Sigmoid colon (tissue), 7 donors: ENCODE measurements around the gene SDC4. TPM values are rescaled to one million over a fixed set of nuclear protein-coding genes. Genes with fewer than 3 reads are reported as not detected.
A peak's percentile ranks its signal among the peaks of the same experiment; 100 is the strongest.

Experiments
- DNase-seq: peaks from one replicate; pipeline ENCODE4 v3.0.0-alpha.2; 2019
- H3K27ac ChIP-seq, 4 donors: fragments of 200-600 bp; sonication (generic); one replicate each; pipeline ENCODE4 v1.5.1; 2016 to 2019; ENCODE audit warnings: mild to moderate bottlenecking in 1 of 4
- H3K27me3 ChIP-seq, 3 donors: fragments of 200-600 bp; sonication (generic); one replicate each; pipeline ENCODE4 v1.5.1; 2019; ENCODE audit warnings: mild to moderate bottlenecking in 1 of 3
- H3K36me3 ChIP-seq, 4 donors: fragments of 200-600 bp; sonication (generic); one replicate each; pipeline ENCODE4 v1.5.1; 2016 to 2019
- H3K4me1 ChIP-seq, 4 donors: fragments of 200-600 bp; sonication (generic); one replicate each; pipeline ENCODE4 v1.5.1; 2017 to 2019
- H3K4me3 ChIP-seq, 4 donors: fragments of 200-600 bp; sonication (generic); one replicate each; pipeline ENCODE4 v1.5.1; 2017 to 2019; ENCODE audit warnings: mild to moderate bottlenecking in 2 of 4, moderate library complexity in 1 of 4
- H3K9me3 ChIP-seq, 4 donors: fragments of 200-600 bp in 3 of 4; sonication (generic) in 3 of 4; one replicate each; pipeline versions ENCODE4 v1.5.1 to v1.6.1; 2013 to 2019
- EP300 ChIP-seq, 4 donors: sonication (generic); formaldehyde crosslinking; IDR thresholded peaks; one replicate each; pipeline ENCODE4 v1.6.1; 2017; ENCODE audit warnings: antibody characterized with exemption in 4 of 4
- POLR2A ChIP-seq, 2 donors: fragments of 450-650 bp; IDR thresholded peaks; one replicate each; pipeline ENCODE4 v1.6.1; 2016; ENCODE audit warnings: antibody characterized with exemption in 2 of 2, mild to moderate bottlenecking in 2 of 2, moderate library complexity in 2 of 2
- POLR2AphosphoS5 ChIP-seq, 4 donors: sonication (generic); formaldehyde crosslinking; IDR thresholded peaks; one replicate each; pipeline ENCODE4 v1.6.1; 2017; ENCODE audit warnings: antibody characterized with exemption in 4 of 4
- WGBS, 2 donors: extraction: QIAGEN DNeasy Blood & Tissue Kit; methylation state at CpG; one replicate each; pipeline ENCODE4 v1.1.7; 2013; 5-methylcytosine and 5-hydroxymethylcytosine counted together
- intact Hi-C: fragments of 100-400 bp; cut with DNase I; formaldehyde crosslinking; loops from one replicate; pipeline ENCODE4 v1.15.1; 2023
- polyA plus RNA-seq, 3 donors: library from polyadenylated mRNA; stranded (reverse); fragments of 200-250 nt; gene quantifications; one replicate each; pipeline ENCODE4 v1.2.3, GENCODE V29; 2013
- total RNA-seq, 4 donors: library from RNA; depleted of rRNA; stranded (reverse); fragments of >200 nt; gene quantifications; one replicate each; pipeline ENCODE4 v1.1.0, GENCODE V29; 2016
- TF ChIP-seq, protein P1 (sequence below), 4 experiments: fragments of 450-650 bp in 3 of 4; fragments of 200-600 bp in 1 of 4; IDR thresholded peaks; one replicate each; pipeline ENCODE4 v1.5.1; 2016 to 2019; ENCODE audit warnings: antibody characterized with exemption in 4 of 4, mild to moderate bottlenecking in 3 of 4, moderate library complexity in 2 of 4
- donor health status: healthy with polysubstance abuse.
- donor health status: Bipolar disorder and iron deficiency.
- donor health status: healthy.

Gene SDC4
- total and polyA plus RNA-seq, 7 donors, result 22.2 to 149 (median 79.9) TPM

GRCh38 chr20:45292343-45292742 is 55.9 kb downstream of the SDC4 start:
- TF ChIP-seq EP300 (IDR thresholded peaks at IDR 0.05) (no peak), POLR2A (IDR thresholded peaks at IDR 0.05) (no peak), POLR2AphosphoS5 (IDR thresholded peaks at IDR 0.05) (no peak)
- TF ChIP-seq, protein P1, sequence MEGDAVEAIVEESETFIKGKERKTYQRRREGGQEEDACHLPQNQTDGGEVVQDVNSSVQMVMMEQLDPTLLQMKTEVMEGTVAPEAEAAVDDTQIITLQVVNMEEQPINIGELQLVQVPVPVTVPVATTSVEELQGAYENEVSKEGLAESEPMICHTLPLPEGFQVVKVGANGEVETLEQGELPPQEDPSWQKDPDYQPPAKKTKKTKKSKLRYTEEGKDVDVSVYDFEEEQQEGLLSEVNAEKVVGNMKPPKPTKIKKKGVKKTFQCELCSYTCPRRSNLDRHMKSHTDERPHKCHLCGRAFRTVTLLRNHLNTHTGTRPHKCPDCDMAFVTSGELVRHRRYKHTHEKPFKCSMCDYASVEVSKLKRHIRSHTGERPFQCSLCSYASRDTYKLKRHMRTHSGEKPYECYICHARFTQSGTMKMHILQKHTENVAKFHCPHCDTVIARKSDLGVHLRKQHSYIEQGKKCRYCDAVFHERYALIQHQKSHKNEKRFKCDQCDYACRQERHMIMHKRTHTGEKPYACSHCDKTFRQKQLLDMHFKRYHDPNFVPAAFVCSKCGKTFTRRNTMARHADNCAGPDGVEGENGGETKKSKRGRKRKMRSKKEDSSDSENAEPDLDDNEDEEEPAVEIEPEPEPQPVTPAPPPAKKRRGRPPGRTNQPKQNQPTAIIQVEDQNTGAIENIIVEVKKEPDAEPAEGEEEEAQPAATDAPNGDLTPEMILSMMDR (IDR thresholded peaks at IDR 0.05), result no peak
- Histone ChIP-seq H3K27me3 (peaks cover 0 to 31% (median 0%) of the 10 kb centered on the region in 3 donors), H3K4me3 (no peak overlapping the region), H3K9me3 (no peaks in the 10 kb centered on the region), H3K4me1 (peaks cover 0 to 21% (median 11%) of the 10 kb centered on the region in 4 donors), H3K27ac (no peak overlapping the region), H3K36me3 (no peaks in the 10 kb centered on the region)
- WGBS, 2 donors, result 83% methylated on average over 2 of the region's 2 CpGs
- DNase-seq, result no peak
- intact Hi-C loops, result loop anchor here (2.0 to 10.0 kb wide), 3 partner anchors 195 to 278 kb away; no protein-coding TSS in a partner anchor

DNA sequence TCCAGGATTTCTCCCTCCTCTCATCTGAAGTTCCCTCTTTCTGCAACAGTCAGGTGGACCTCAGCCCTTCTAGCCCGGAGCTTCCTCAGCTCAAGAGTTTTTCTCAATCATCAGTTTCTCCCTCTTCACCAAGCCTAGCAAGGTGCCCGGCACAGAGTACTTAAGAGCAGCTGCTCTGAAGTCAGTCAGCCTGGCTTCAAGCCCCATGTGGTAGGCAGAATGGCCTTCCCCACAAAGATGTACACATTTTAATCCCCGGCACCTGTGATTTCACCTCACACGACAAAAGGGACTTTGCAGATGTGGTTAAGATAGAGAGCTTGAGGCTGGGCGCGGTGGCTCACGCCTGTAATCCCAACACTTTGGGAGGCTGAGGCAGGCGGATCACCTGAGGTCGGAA is 56.7 kb downstream of the SDC4 start:
- peaks cover 0 to 26% (median 0%) of the 10 kb centered on the region in 3 donors for H3K27me3 ChIP-seq
- H3K4me3 ChIP-seq, result no peak overlapping the region
- intact Hi-C loops, result loop anchor here (5.0 to 10.0 kb wide), 2 partner anchors 194 to 277 kb away; no protein-coding TSS in a partner anchor
- WGBS, 2 donors, result 74 to 82% methylated on average over 9 of the region's 9 CpGs
- H3K4me1 ChIP-seq, result peaks cover 0 to 21% (median 11%) of the 10 kb centered on the region in 4 donors
- H3K36me3 ChIP-seq, result no peaks in the 10 kb centered on the region
- no peaks in the 10 kb centered on the region for H3K9me3 ChIP-seq
- no peak for DNase-seq
- TF ChIP-seq EP300 (IDR thresholded peaks at IDR 0.05) (no peak), POLR2A (IDR thresholded peaks at IDR 0.05) (no peak), POLR2AphosphoS5 (IDR thresholded peaks at IDR 0.05) (no peak)
- TF ChIP-seq, protein P1 (IDR thresholded peaks at IDR 0.05), result no peak
- H3K27ac ChIP-seq, result no peak overlapping the region

- Histone ChIP-seq H3K27me3 (peaks cover 0 to 24% (median 0%) of the 10 kb centered on the region in 3 donors), H3K9me3 (no peaks in the 10 kb centered on the region), H3K36me3 (no peaks in the 10 kb centered on the region), H3K27ac (no peak overlapping the region), H3K4me1 (peaks cover 0 to 21% (median 11%) of the 10 kb centered on the region in 4 donors), H3K4me3 (no peak overlapping the region)
- TF ChIP-seq, protein P1 (IDR thresholded peaks at IDR 0.05), result peak; percentile 44 to 84 (median 60)
- TF ChIP-seq EP300 (IDR thresholded peaks at IDR 0.05), result no peak
- intact Hi-C loops, result loop anchor here (5.0 to 10.0 kb wide), 2 partner anchors 194 to 276 kb away; no protein-coding TSS in a partner anchor
- WGBS, 2 donors, result 15 to 20% methylated on average over 8 of the region's 8 CpGs
- peak; percentile 87 for DNase-seq
Measured at GRCh38 chr20:45290677-45291355, 57.4 kb downstream of the SDC4 start.

DNA sequence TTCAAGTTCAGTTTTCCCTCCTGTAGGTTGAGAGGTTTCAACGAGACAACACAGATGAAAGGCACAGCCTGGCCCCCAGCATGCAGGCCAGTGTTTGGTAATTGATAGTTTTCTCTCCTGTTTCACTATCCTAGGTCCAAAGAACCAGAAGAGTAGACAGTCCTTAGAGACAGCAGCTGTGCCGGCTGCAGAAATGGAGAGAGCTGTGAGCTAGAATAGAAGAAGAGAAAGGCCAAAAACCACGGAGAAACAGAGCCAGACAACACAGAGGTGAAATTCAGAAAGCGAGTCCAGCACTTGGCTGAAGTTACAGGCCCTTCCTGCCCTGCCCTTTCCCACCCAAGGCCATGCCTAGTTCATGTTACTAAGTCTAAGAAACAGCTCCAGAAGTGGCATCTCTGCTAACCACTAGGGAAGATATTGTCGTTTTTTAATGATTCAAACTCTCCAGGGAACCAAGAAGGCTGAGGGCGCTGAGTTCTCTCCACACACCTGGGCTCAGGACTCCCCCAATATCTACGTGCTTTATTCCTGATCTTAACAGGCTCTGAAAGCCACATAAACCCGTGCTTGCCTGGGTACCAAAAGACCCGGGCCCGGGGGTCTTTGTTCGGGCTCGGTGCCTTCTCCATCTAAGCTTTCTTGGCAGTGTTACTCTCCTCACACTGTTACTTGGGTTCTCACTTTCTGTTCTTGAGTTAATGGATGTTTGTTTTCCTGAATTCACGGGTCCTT is 58.1 kb downstream of the SDC4 start:
- Histone ChIP-seq H3K9me3 (no peaks in the 10 kb centered on the region), H3K4me3 (no peak overlapping the region), H3K27ac (no peak overlapping the region), H3K27me3 (peaks cover 0 to 17% (median 0%) of the 10 kb centered on the region in 3 donors), H3K4me1 (peaks cover 0 to 21% (median 11%) of the 10 kb centered on the region in 4 donors), H3K36me3 (no peaks in the 10 kb centered on the region)
- DNase-seq, result no peak
- intact Hi-C loops, result loop anchor here (5.0 to 10.0 kb wide), 2 partner anchors 193 to 275 kb away; no protein-coding TSS in a partner anchor
- TF ChIP-seq POLR2A (IDR thresholded peaks at IDR 0.05) (no peak), EP300 (IDR thresholded peaks at IDR 0.05) (no peak), POLR2AphosphoS5 (IDR thresholded peaks at IDR 0.05) (no peak)
- TF ChIP-seq, protein P1 (IDR thresholded peaks at IDR 0.05), result no peak
- 78 to 83% methylated on average over 13 of the region's 13 CpGs for WGBS, 2 donors
